ENCODE results near the gene PRDM16.

Gene PRDM16

GRCh38 chr1:3442331-3442730 is 373.3 kb downstream of the PRDM16 start:
- Histone ChIP-seq H3K27ac (ENCODE audit: low read depth, low read length, poor library complexity, severe bottlenecking) (no peak overlapping the region), H3K79me2 (ENCODE audit: insufficient read depth, low read length) (no peaks in the 10 kb centered on the region), H3K4me1 (ENCODE audit: insufficient read depth, low read length, severe bottlenecking) (no peaks in the 10 kb centered on the region), H2AFZ (ENCODE audit: low read length) (no peak overlapping the region), H3K36me3 (ENCODE audit: insufficient read depth, low read length) (no peaks in the 10 kb centered on the region; the same call in 1 of the 2 replicates), H3K9ac (ENCODE audit: low read length) (no peak overlapping the region), H3K9me3 (ENCODE audit: low read length) (0 out of 2 replicates have a peak, but pooled peaks cover 1% of the 10 kb centered on the region), H3K27me3 (ENCODE audit: insufficient read depth, low read length) (peaks cover under 1% of the 10 kb centered on the region; the same call in 1 of the 2 replicates), H3K4me3 (ENCODE audit: low read depth, low read length, poor library complexity, severe bottlenecking) (no peak overlapping the region), H3K4me2 (ENCODE audit: low read length) (no peak overlapping the region), H3F3A (ENCODE audit: insufficient read depth, low read length) (no peaks in the 10 kb centered on the region), H3K9me2 (ENCODE audit: low read depth, low read length) (no peaks in the 10 kb centered on the region), H4K20me1 (ENCODE audit: insufficient read depth, low read length) (no peaks in the 10 kb centered on the region)
- TF ChIP-seq EZH2 (IDR thresholded peaks at IDR 0.05; ENCODE audit: borderline replicate concordance, low read length) = no peak
- no peak for TF ChIP-seq CTCF (IDR thresholded peaks at IDR 0.05; ENCODE audit: low read length)

- H3K4me3 ChIP-seq (ENCODE audit: low read depth, low read length, poor library complexity, severe bottlenecking) = no peak overlapping the region
- no peaks in the 10 kb centered on the region for H3K79me2 ChIP-seq (ENCODE audit: insufficient read depth, low read length)
- H3K27me3 ChIP-seq (ENCODE audit: insufficient read depth, low read length) = peaks cover 6% of the 10 kb centered on the region; the same call in 1 of the 2 replicates
- H3F3A ChIP-seq (ENCODE audit: insufficient read depth, low read length) = no peaks in the 10 kb centered on the region
- H3K27ac ChIP-seq (ENCODE audit: low read depth, low read length, poor library complexity, severe bottlenecking) = no peak overlapping the region
- H3K9me2 ChIP-seq (ENCODE audit: low read depth, low read length) = no peaks in the 10 kb centered on the region
- H3K9me3 ChIP-seq (ENCODE audit: low read length) = 0 out of 2 replicates have a peak, but pooled peaks cover 5% of the 10 kb centered on the region
- H3K36me3 ChIP-seq (ENCODE audit: insufficient read depth, low read length) = no peaks in the 10 kb centered on the region; the same call in 1 of the 2 replicates
- TF ChIP-seq EZH2 (IDR thresholded peaks at IDR 0.05; ENCODE audit: borderline replicate concordance, low read length) (no peak), CTCF (IDR thresholded peaks at IDR 0.05; ENCODE audit: low read length) (no peak)
- no peaks in the 10 kb centered on the region for H3K4me1 ChIP-seq (ENCODE audit: insufficient read depth, low read length, severe bottlenecking)
- no peak overlapping the region for H2AFZ ChIP-seq (ENCODE audit: low read length)
- no peak overlapping the region for H3K9ac ChIP-seq (ENCODE audit: low read length)
- no peaks in the 10 kb centered on the region for H4K20me1 ChIP-seq (ENCODE audit: insufficient read depth, low read length)
- no peak overlapping the region for H3K4me2 ChIP-seq (ENCODE audit: low read length)
Measured at GRCh38 chr1:3442901-3443300, 373.9 kb downstream of the PRDM16 start.

- Histone ChIP-seq H3K27me3 (ENCODE audit: insufficient read depth, low read length) (peaks cover 6% of the 10 kb centered on the region; the same call in 1 of the 2 replicates), H3K4me2 (ENCODE audit: low read length) (no peak overlapping the region), H3K4me1 (ENCODE audit: insufficient read depth, low read length, severe bottlenecking) (no peaks in the 10 kb centered on the region), H3K27ac (ENCODE audit: low read depth, low read length, poor library complexity, severe bottlenecking) (no peak overlapping the region), H3F3A (ENCODE audit: insufficient read depth, low read length) (no peaks in the 10 kb centered on the region), H2AFZ (ENCODE audit: low read length) (no peak overlapping the region), H3K9me2 (ENCODE audit: low read depth, low read length) (no peaks in the 10 kb centered on the region), H3K9ac (ENCODE audit: low read length) (no peak overlapping the region), H3K79me2 (ENCODE audit: insufficient read depth, low read length) (no peaks in the 10 kb centered on the region), H4K20me1 (ENCODE audit: insufficient read depth, low read length) (no peaks in the 10 kb centered on the region), H3K9me3 (ENCODE audit: low read length) (0 out of 2 replicates have a peak, but pooled peaks cover 5% of the 10 kb centered on the region), H3K4me3 (ENCODE audit: low read depth, low read length, poor library complexity, severe bottlenecking) (no peak overlapping the region), H3K36me3 (ENCODE audit: insufficient read depth, low read length) (no peaks in the 10 kb centered on the region; the same call in 1 of the 2 replicates)
- TF ChIP-seq EZH2 (IDR thresholded peaks at IDR 0.05; ENCODE audit: borderline replicate concordance, low read length) (no peak), CTCF (IDR thresholded peaks at IDR 0.05; ENCODE audit: low read length) (no peak)
Measured at GRCh38 chr1:3443807-3444206, 374.8 kb downstream of the PRDM16 start.

All from OCI-LY1 (cell line).